NCI-H1930 (cell line): ENCODE data around the gene CLK4.

Source experiments
- DNase-seq, 2 experiments: peaks; one replicate each; lab custom pipeline; 2025; lab: John Stamatoyannopoulos, UW

The CLK4 gene

DNA sequence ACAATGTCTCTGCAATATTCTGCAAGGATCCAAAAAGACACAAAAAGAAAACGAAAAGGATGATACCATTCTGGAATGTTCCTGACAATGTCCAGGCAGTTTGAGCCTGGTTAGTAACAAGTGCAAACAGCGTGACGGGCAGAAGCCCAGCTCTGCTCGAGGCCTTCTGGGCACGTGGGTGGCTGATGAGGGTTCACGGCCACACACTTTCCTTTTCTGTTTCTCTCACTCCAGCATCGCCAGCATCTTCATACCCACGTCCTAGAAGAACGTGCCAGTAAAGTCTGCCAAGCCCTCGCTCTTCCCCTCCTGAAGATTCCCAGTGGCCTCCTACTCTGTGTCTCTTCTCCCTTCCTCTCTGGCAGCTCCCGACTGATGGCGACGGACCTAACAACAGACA is 73.3 kb downstream of the CLK4 start:
- DNase-seq: no peak
